Gastrocnemius medialis (tissue), 4 donors: ENCODE measurements around the gene CLDN34. TPM values are rescaled to one million over a fixed set of nuclear protein-coding genes. Genes with fewer than 3 reads are reported as not detected.

ENCODE experiments used
- ATAC-seq, 2 donors: fragments of 150-250 bp; one replicate each; pipeline ENCODE4 v1.9.1; 2016
- DNase-seq, 2 donors: peaks; one replicate each; pipeline ENCODE4 v3.0.0-alpha.2; 2019
- H3K27ac ChIP-seq, 4 donors: fragments of 200-600 bp; sonication (generic); 1 replicate in 1 of 4; 2 replicates in 3 of 4; pipeline ENCODE4 v1.5.1; 2016 to 2018; ENCODE audit warnings: mild to moderate bottlenecking in 2 of 4, moderate library complexity in 1 of 4
- H3K27me3 ChIP-seq, 3 donors: fragments of 200-600 bp; sonication (generic) in 2 of 3; 1 replicate in 1 of 3; 2 replicates in 2 of 3; pipeline versions ENCODE4 v1.5.1 to v1.6.0; 2016 to 2019; ENCODE audit warnings: mild to moderate bottlenecking in 1 of 3, moderate library complexity in 1 of 3
- H3K36me3 ChIP-seq, 2 donors: fragments of 200-600 bp; sonication (generic) in 1 of 2; one replicate each; pipeline ENCODE4 v1.5.1; 2017 to 2018
- H3K4me1 ChIP-seq, 2 donors: fragments of 200-600 bp; sonication (generic) in 1 of 2; one replicate each; pipeline ENCODE4 v1.5.1; 2016 to 2017; ENCODE audit warnings: mild to moderate bottlenecking in 2 of 2
- H3K4me3 ChIP-seq, 4 donors: fragments of 200-600 bp; sonication (generic) in 3 of 4; 1 replicate in 1 of 4; 2 replicates in 3 of 4; pipeline ENCODE4 v1.5.1; 2016 to 2019; ENCODE audit warnings: mild to moderate bottlenecking in 2 of 4
- H3K9me3 ChIP-seq, 3 donors: fragments of 200-600 bp; sonication (generic) in 2 of 3; 1 replicate in 1 of 3; 2 replicates in 2 of 3; pipeline ENCODE4 v1.5.1; 2016 to 2019
- POLR2A ChIP-seq, 2 donors: fragments of 450-650 bp; IDR thresholded peaks; one replicate each; pipeline ENCODE4 v1.6.1; 2017; ENCODE audit warnings: antibody characterized with exemption in 2 of 2, mild to moderate bottlenecking in 2 of 2, moderate library complexity in 2 of 2
- in situ Hi-C, 4 donors: fragments of 200-750 bp; cut with MboI; loops; one replicate each; pipeline versions ENCODE4 v1.15.0 to v1.8.0; 2017; ENCODE audit warnings: low sequenced_read_pairs in 4 of 4
- intact Hi-C: fragments of 100-400 bp; cut with DNase I; formaldehyde crosslinking; loops from one replicate; pipeline ENCODE4 v1.15.1; 2023; ENCODE audit warnings: low total_unique reads
- total RNA-seq, 4 donors: library from RNA; depleted of rRNA; stranded (reverse); fragments of >200 nt; gene quantifications; one replicate each; pipeline versions ENCODE4 v1.1.0 to v1.2.3, GENCODE V29; 2016
- TF ChIP-seq, protein P1 (sequence below), 5 experiments: fragments of 450-650 bp in 3 of 5; fragments of 200-600 bp in 2 of 5; sonication (generic) in 2 of 5; IDR thresholded peaks in 4 of 5; conservative IDR thresholded peaks in 1 of 5; 1 replicate in 4 of 5; 2 replicates in 1 of 5; pipeline ENCODE4 v1.5.1; 2016 to 2019; ENCODE audit warnings: antibody characterized with exemption in 5 of 5, mild to moderate bottlenecking in 3 of 5, moderate library complexity in 3 of 5

CLDN34 gene
- total RNA-seq, 4 donors from 2014 or later = not detected

DNA sequence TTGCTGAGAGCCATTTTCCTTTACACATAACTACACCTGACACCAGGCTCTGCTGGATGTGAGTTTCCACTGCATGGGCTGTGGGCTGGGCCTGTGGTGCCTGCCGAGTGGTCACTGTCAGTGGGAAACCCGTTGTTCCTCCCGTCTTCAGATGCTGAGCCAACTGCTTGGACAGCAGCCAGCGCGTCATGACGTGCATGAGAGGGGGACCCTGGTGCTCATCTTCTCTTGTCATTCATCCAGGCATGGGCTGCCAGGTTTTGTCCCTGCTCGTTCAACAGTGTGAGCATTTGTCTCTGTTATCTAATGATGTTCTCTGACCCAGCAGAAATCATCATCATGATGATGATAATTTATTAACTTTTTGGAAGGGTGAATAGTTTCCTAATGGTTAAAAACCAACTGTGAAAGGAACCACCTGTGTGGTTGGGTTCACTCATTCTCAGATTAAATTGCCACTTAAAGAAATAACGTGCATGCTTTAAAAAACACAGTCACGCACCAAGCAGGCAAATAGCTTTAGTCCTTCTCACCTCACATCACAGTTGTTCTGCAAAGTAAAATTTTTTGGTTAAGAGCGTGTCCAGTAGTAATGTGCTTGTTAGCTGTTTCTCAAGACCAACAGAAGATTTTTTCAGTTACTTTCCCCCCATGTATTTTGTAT lies 19.9 kb upstream of the CLDN34 start:
- TF ChIP-seq, protein P1, sequence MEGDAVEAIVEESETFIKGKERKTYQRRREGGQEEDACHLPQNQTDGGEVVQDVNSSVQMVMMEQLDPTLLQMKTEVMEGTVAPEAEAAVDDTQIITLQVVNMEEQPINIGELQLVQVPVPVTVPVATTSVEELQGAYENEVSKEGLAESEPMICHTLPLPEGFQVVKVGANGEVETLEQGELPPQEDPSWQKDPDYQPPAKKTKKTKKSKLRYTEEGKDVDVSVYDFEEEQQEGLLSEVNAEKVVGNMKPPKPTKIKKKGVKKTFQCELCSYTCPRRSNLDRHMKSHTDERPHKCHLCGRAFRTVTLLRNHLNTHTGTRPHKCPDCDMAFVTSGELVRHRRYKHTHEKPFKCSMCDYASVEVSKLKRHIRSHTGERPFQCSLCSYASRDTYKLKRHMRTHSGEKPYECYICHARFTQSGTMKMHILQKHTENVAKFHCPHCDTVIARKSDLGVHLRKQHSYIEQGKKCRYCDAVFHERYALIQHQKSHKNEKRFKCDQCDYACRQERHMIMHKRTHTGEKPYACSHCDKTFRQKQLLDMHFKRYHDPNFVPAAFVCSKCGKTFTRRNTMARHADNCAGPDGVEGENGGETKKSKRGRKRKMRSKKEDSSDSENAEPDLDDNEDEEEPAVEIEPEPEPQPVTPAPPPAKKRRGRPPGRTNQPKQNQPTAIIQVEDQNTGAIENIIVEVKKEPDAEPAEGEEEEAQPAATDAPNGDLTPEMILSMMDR (IDR thresholded peaks at IDR 0.05 in 4 of 5, conservative IDR thresholded peaks at IDR 0.05 in 1 of 5) = no peak
- TF ChIP-seq POLR2A (IDR thresholded peaks at IDR 0.05) = no peak
- intact Hi-C loops (no loop called here), in situ Hi-C loops (no loop called here)
- Histone ChIP-seq H3K27me3 (no peaks in the 10 kb centered on the region), H3K4me3 (no peak overlapping the region), H3K27ac (no peak overlapping the region), H3K36me3 (no peaks in the 10 kb centered on the region), H3K4me1 (no peaks in the 10 kb centered on the region), H3K9me3 (no peaks in the 10 kb centered on the region)
- no peak for ATAC-seq
- no peak for DNase-seq

DNA sequence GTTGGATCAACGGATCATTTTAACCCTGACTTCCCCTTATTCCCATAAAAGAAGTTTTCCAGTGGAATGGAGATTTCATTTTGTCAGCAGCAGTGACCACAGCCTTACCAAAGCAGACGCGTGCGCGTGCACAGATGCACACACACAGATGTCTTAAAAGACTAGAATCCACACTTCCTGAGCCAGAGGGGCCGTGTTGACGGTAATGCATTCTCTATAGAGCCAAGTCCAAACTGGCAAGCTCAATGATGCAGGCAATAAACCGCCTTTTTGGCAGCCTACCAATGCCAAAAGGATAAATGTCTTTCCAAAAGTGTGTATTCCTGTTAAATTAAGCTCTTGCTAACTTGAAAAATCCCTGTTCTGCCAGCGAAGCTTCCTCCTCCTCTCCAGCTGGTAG lies 18.8 kb upstream of the CLDN34 start:
- Histone ChIP-seq H3K27ac (no peak overlapping the region), H3K27me3 (no peaks in the 10 kb centered on the region), H3K4me1 (no peaks in the 10 kb centered on the region), H3K4me3 (no peak overlapping the region), H3K36me3 (no peaks in the 10 kb centered on the region), H3K9me3 (no peaks in the 10 kb centered on the region)
- TF ChIP-seq, protein P1 (IDR thresholded peaks at IDR 0.05 in 4 of 5, conservative IDR thresholded peaks at IDR 0.05 in 1 of 5) = no peak
- TF ChIP-seq POLR2A (IDR thresholded peaks at IDR 0.05) = no peak
- DNase-seq (no peak), ATAC-seq (no peak)
- in situ Hi-C loops (no loop called here), intact Hi-C loops (no loop called here)

DNA sequence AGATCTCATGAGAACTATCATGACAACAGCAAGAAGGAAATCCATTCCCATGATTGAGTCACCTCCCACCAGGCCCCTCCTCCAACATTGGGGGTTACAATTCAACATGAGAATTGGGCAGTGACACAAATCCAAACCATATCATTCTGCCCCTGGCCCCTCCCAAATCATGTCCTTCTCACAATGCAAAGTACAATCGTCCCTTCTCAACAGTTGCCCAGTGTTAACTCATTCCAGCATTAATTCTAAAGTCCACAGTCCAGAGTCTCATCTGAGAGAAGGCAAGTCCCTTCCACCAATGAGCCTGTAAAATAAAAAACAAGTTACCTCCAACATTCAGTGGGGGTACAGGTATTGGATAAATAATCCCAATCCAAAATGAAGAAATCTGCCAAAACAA lies 14.9 kb upstream of the CLDN34 start:
- TF ChIP-seq, protein P1 (IDR thresholded peaks at IDR 0.05 in 4 of 5, conservative IDR thresholded peaks at IDR 0.05 in 1 of 5) = no peak
- no peak for TF ChIP-seq POLR2A (IDR thresholded peaks at IDR 0.05)
- H3K4me1 ChIP-seq = no peaks in the 10 kb centered on the region
- no peaks in the 10 kb centered on the region for H3K9me3 ChIP-seq
- H3K4me3 ChIP-seq = no peak overlapping the region
- intact Hi-C loops = no loop called here
- H3K27ac ChIP-seq = no peak overlapping the region
- no peaks in the 10 kb centered on the region for H3K27me3 ChIP-seq
- ATAC-seq = no peak
- no peak for DNase-seq
- in situ Hi-C loops = no loop called here
- H3K36me3 ChIP-seq = no peaks in the 10 kb centered on the region

DNA sequence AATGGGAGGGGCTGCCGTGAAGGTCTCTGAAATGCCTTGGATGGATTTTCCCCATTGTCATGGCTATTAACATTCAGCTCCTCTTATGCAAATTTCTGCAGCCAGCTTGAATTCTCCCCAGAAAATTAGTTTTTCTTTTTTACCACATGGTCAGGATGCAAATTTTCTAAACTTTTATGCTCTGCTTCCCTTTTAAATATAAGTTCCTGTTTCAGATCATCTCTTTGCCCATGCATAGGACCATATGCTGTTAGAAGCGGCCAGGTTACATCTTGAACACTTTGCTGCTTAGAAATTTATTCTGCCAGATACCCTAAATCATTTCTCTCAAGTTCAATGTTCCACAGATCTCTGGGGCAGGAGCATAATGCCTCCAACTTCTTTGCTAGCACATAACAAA lies 13.8 kb upstream of the CLDN34 start:
- H3K4me3 ChIP-seq = no peak overlapping the region
- in situ Hi-C loops = no loop called here
- H3K27me3 ChIP-seq = no peaks in the 10 kb centered on the region
- ATAC-seq (no peak), DNase-seq (no peak)
- intact Hi-C loops = no loop called here
- no peaks in the 10 kb centered on the region for H3K9me3 ChIP-seq
- no peaks in the 10 kb centered on the region for H3K36me3 ChIP-seq
- no peak for TF ChIP-seq POLR2A (IDR thresholded peaks at IDR 0.05)
- TF ChIP-seq, protein P1 (IDR thresholded peaks at IDR 0.05 in 4 of 5, conservative IDR thresholded peaks at IDR 0.05 in 1 of 5) = no peak
- no peaks in the 10 kb centered on the region for H3K4me1 ChIP-seq
- H3K27ac ChIP-seq = no peak overlapping the region

DNA sequence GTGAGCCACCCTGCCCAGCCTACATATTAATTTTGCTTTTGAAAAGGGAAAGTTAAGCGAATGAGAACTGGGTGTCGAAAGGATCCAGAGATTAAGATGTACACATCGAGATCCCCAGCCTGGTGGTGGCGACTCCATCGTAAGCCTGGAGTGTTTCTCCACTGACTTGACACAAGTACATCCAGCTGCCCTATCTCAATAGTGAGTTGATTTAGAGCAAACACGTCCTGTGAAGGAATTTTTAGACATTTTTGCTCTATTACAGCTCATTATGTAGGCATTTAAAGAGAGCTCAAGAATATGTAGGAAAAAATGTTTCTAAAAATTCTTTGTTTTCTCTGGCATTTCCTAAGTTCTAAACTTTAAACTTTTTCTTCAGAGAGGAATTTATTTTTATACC lies 11.7 kb upstream of the CLDN34 start:
- no peak for TF ChIP-seq POLR2A (IDR thresholded peaks at IDR 0.05)
- TF ChIP-seq, protein P1 (IDR thresholded peaks at IDR 0.05 in 4 of 5, conservative IDR thresholded peaks at IDR 0.05 in 1 of 5) = no peak
- in situ Hi-C loops (no loop called here), intact Hi-C loops (no loop called here)
- no peaks in the 10 kb centered on the region for H3K9me3 ChIP-seq
- ATAC-seq (no peak), DNase-seq (no peak)
- H3K4me3 ChIP-seq = no peak overlapping the region
- no peaks in the 10 kb centered on the region for H3K4me1 ChIP-seq
- no peaks in the 10 kb centered on the region for H3K36me3 ChIP-seq
- H3K27me3 ChIP-seq = no peaks in the 10 kb centered on the region
- no peak overlapping the region for H3K27ac ChIP-seq
